GM19035 (cell line): ENCODE results near the gene GSTK1.

Experiments
- ATAC-seq: cut with Tn5 transposase; IDR thresholded peaks from one replicate; pipeline ENCODE4 v1.9.1; 2021; ENCODE audit not compliant: unreplicated experiment

The GSTK1 gene

GRCh38 chr7:143290293-143290692 lies 27.1 kb downstream of the GSTK1 start:
- no peak for ATAC-seq

- no peak for ATAC-seq
Measured at GRCh38 chr7:143292876-143293275, 29.6 kb downstream of the GSTK1 start.

- ATAC-seq, result no peak
Measured at GRCh38 chr7:143295870-143296269, 32.6 kb downstream of the GSTK1 start.

- ATAC-seq, result no peak
Measured at GRCh38 chr7:143296686-143297085, 33.4 kb downstream of the GSTK1 start.

- no peak for ATAC-seq
Measured at GRCh38 chr7:143299346-143299745, 36.1 kb downstream of the GSTK1 start.

GRCh38 chr7:143299840-143300239 lies 36.6 kb downstream of the GSTK1 start:
- ATAC-seq, result no peak

- no peak for ATAC-seq
Measured at GRCh38 chr7:143300959-143301935, 38.0 kb downstream of the GSTK1 start.

GRCh38 chr7:143303733-143304132 lies 40.5 kb downstream of the GSTK1 start:
- no peak for ATAC-seq

- ATAC-seq, result no peak
Measured at GRCh38 chr7:143304938-143305337, 41.7 kb downstream of the GSTK1 start.

- ATAC-seq, result peak; percentile 70
Measured at GRCh38 chr7:143305423-143306070, 42.3 kb downstream of the GSTK1 start.

GRCh38 chr7:143308632-143309031 lies 45.4 kb downstream of the GSTK1 start:
- no peak for ATAC-seq

- ATAC-seq, result no peak
Measured at GRCh38 chr7:143314127-143314526, 50.9 kb downstream of the GSTK1 start.

GRCh38 chr7:143315776-143316175 lies 52.5 kb downstream of the GSTK1 start, which contains the start of gene CLCN1:
Gene CLCN1, plus strand, starts transcription at chr7:143316111. Its CDS starts 102 bp downstream, at chr7:143316213.
- ATAC-seq, result no peak

GRCh38 chr7:143316492-143316891 lies 53.3 kb downstream of the GSTK1 start:
- no peak for ATAC-seq

- ATAC-seq, result no peak
Measured at GRCh38 chr7:143318661-143319060, 55.4 kb downstream of the GSTK1 start.
